MG63 (cell line): ENCODE measurements around the gene CACNA1C. TPM values are rescaled to one million over a fixed set of nuclear protein-coding genes. Genes with fewer than 3 reads are reported as not detected.

Experiments used
- DNase-seq: peaks from one replicate; pipeline ENCODE4 v3.0.0-alpha.2; 2020
- H3K27me3 ChIP-seq: fragments of 250-450 bp; sonication (Bioruptor Pico); 2 replicates; pipeline ENCODE4 v1.5.1; 2020; ENCODE audit warnings: mild to moderate bottlenecking, moderate library complexity
- H3K36me3 ChIP-seq: fragments of 250-450 bp; sonication (Bioruptor Pico); 2 replicates; pipeline ENCODE4 v1.5.1; 2020; ENCODE audit warnings: mild to moderate bottlenecking, moderate library complexity
- H3K4me3 ChIP-seq: fragments of 250-450 bp; sonication (Bioruptor Pico); 2 replicates; pipeline ENCODE4 v1.5.1; 2020; ENCODE audit warnings: mild to moderate bottlenecking, moderate library complexity
- H3K9me3 ChIP-seq: fragments of 250-450 bp; sonication (Bioruptor Pico); 2 replicates; pipeline ENCODE4 v1.5.1; 2020; ENCODE audit warnings: mild to moderate bottlenecking, moderate library complexity
- total RNA-seq: library from RNA; depleted of rRNA; stranded (reverse); fragments of >200 nt; shearing (Covaris generic); gene quantifications from 2 replicates; pipeline ENCODE4 v1.2.3, GENCODE V29; 2014; ENCODE audit warnings: low replicate concordance

Gene CACNA1C
- total RNA-seq, 1 experiment from 2014 or later: 1.4 TPM

DNA sequence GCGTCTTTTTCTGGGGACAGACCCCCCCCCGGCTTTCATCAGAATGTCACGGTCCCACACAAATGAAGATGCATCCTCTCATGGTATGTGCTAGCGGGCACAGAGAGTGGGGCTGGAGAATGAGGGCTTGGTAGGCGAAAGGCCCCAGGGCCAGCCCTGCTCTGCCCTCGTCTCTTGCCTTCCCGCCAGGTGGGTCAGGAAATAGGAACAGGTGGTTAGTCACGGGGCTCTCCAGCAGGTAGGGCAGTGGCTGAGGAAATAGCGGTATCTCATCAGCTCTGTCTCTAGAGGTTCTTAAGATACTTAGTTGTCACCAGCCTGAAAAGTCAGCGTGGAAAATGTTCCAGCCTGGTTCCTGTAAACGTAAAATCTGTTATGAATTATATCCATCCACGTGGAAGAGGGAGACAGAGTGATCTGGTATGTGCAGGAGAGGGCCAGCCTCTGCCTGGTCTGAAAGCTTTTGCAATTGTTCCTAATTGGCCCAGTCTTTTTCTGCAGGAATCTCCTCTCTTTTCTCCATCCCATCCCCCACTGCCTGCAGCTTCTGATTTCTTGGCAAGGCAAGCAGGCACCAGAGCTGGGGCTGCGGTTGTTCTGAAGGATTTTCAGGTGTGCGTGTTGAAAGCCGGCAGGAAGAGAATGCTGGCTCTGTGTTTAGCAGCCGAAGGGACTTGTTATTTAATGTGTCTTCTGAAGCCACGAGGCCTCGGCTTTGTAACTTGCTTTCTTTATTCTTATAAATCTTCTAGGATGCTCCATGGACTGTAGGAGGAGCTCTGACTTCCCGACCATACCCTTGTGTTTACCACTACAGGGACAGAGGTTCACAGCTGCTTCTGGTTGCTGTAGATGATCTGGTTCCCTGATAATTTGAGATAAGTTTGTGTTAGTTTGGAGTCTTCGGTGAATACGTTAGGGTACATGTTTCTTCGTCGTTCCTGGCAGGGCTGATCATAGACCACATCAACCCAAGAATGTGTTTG, 131.1 kb downstream of the CACNA1C start:
- no peak overlapping the region for H3K4me3 ChIP-seq
- no peak for DNase-seq
- no peaks in the 10 kb centered on the region; the same call in 1 of the 2 replicates for H3K9me3 ChIP-seq
- no peaks in the 10 kb centered on the region for H3K27me3 ChIP-seq
- no peaks in the 10 kb centered on the region for H3K36me3 ChIP-seq

DNA sequence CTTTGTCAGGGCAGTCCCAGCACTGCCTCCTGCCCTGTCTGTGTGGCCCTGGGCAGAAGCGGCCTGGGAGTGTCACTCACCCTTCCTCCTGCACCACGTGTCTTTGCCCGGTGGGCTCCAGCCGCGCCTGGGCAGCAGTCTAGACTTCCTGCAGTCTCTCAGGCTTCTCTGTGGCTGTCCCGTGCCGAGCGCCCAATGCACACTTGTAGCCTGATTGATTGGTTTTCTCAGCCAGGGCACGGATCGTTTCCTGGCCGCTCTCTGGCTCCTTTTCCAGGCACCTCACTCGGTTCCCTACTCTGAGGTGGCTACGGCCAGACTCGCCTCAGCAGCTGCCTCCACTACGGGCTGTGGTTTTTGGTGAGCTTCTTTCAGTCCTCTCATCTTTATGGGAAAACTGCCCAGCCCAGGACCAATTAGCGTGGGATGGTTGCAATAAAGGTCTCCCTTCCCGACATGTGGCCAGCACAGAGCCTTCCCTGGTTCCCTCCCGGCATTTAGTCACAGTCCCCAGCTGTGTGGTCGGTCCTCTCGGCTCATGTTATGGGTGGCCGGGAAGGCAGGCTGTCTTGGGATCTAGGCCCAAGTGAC, 133.1 kb downstream of the CACNA1C start:
- Histone ChIP-seq H3K4me3 (no peak overlapping the region), H3K9me3 (no peaks in the 10 kb centered on the region; the same call in 1 of the 2 replicates), H3K27me3 (no peaks in the 10 kb centered on the region), H3K36me3 (no peaks in the 10 kb centered on the region)
- DNase-seq: no peak

DNA sequence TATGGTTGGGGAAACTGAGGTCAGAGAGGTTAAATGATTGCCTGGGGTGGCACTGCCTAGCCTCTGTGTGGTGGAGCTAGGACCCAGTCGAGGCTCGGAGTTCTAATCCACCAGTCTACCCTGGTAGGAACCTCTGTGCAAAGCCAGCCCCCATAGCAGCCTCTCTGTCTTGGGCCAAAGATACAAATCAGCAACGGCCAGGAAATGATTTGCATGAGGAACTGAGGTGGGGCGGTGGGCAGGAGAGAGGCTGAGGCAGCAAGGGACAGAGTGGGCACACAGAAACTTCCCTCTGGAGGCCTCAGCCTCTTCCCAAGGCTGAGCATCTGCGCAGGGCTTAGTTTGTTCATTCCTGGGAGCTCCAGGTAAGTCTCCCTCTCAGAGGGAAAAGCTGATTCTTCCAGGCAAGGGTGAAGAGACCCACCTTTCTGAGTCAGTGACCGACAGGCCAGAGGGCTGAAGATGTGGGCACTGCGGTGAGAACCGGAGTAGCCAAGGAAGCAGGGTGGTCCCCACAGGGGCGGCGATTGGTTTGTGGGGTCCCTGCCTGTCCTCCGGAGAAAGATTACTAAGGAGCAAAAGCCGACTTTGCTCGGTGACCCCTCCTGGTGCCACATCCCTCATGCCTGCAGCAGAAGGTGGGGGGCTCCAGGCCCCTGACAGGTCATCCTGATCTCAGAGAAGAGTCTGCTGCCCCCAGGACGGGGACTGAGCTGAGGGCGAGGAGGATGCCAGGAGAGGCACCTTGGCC, 134.6 kb downstream of the CACNA1C start:
- no peak overlapping the region for H3K4me3 ChIP-seq
- no peaks in the 10 kb centered on the region for H3K36me3 ChIP-seq

DNA sequence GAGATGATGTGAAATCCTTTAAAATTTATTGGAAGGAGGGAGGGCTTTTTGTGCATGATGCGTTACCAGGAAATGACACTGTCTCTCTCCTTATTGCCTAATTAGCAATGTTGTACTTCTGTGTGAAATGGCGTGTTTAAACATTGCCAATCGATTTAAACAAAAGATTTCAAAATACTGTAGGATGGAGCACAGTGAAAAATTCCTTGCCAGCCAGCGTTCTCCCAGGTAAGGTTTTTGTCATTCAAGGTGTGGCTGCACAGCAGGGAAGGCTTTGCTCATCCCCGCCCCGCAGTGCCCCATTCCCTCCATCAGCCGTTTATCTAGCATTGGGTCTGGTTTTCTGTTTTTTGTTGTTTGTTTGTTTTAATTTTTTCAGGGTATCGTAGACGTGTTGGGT, 137.3 kb downstream of the CACNA1C start:
- Histone ChIP-seq H3K27me3 (no peaks in the 10 kb centered on the region), H3K4me3 (no peak overlapping the region), H3K36me3 (no peaks in the 10 kb centered on the region), H3K9me3 (no peaks in the 10 kb centered on the region; the same call in 1 of the 2 replicates)
- DNase-seq: no peak

More for the DNA sequence above, 134.6 kb downstream of the CACNA1C start:
- DNase-seq: no peak
- no peaks in the 10 kb centered on the region; the same call in 1 of the 2 replicates for H3K9me3 ChIP-seq
- H3K27me3 ChIP-seq: no peaks in the 10 kb centered on the region

DNA sequence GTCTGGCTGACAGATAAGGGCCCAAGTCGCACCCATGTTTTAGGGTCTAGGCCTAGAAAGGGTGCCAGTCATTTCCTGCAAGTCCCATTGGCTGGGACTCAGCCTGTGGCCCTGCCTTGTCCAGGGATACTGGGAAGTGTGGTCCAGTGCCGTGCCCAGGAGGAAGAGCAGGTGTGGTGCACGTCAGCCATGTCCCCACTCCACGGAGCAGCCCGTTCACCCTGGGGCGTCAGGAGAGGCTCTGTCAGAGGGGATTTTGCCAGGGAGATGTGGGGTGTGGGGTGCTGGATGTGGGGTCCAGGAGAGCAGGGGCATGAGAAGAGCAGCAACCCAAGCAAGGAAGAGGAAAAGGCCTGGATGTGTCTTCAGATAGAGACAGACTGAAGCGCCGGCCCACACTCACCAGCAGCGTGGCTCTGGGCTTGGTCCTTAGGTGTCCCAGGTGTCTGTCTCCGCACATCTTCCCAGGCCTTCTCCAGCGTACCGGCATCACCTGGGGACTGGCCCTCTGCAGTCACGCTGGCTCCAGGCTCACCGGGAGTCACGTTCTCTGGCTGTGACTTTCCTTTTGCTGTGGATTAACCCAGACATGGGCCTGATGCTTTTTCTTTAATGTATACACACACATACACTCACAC, 138.2 kb downstream of the CACNA1C start:
- no peak for DNase-seq
- Histone ChIP-seq H3K27me3 (no peaks in the 10 kb centered on the region), H3K4me3 (no peak overlapping the region), H3K36me3 (no peaks in the 10 kb centered on the region), H3K9me3 (no peaks in the 10 kb centered on the region)

DNA sequence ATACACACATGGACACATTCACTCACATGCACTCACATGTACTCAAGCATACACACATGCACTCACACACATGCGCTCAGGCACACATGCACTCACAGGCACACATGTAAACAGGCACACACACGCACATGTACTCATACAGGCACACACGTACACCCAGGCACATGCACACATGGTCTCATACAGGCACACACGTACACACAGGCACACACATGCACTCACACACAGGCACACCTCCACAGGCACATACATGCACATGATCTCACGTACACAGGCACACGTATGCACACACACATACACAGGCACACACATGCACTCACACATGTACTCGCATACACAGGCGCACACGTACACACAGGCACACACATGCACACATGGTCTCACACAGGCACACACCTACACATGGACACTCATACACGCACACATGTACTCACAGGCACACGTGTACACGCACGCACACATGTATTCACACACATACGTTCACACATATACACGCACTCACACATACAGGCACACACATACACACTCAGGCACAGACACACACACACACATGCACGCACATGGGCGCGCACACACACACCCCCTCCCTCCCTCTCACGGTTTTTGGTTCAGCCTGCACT, 138.9 kb downstream of the CACNA1C start:
- H3K9me3 ChIP-seq: no peaks in the 10 kb centered on the region
- H3K27me3 ChIP-seq: no peaks in the 10 kb centered on the region
- H3K4me3 ChIP-seq: no peak overlapping the region
- no peak for DNase-seq
- H3K36me3 ChIP-seq: no peaks in the 10 kb centered on the region

DNA sequence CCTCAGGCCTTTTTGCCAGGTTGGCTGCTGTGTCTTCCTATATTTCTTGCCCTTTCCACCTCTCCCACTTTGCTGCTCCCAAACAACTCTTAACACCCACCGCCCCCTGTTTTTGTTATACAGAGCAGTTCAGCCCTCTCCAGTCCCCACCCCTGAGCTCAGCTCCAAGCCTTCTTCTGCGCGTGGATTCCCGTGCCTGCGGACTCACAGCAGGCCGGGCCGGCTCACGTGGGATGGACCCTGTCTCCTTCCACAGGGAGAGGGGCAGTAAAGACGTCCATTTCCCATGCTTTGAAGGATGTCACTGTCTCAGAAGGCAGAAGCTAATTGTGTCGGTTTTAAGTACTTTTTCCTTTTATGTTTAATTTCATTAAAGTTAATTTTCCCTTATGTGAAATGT, 139.4 kb downstream of the CACNA1C start:
- Histone ChIP-seq H3K4me3 (no peak overlapping the region), H3K27me3 (no peaks in the 10 kb centered on the region), H3K36me3 (no peaks in the 10 kb centered on the region), H3K9me3 (no peaks in the 10 kb centered on the region)
- DNase-seq: no peak

DNA sequence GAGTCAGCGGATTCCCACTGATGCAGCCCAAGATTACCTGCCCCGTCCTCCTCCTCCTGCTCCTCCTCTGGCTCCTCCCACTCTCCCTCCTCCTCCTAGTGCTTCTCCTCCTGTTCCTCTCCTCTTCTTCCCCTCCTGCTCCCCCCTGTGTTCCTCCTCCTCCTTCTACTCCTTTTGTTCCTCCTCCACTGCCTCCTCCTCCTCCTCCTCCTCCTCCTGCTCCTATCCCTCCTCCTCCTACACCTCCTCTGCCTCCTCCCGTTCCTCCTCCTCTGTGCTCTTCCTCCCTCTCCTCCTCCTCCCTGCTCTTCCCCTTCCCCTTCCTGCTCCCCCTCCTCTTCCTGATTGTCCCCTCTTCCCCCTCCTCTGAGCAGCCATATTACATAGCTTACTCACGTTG, 141.3 kb downstream of the CACNA1C start:
- H3K27me3 ChIP-seq: no peaks in the 10 kb centered on the region

DNA sequence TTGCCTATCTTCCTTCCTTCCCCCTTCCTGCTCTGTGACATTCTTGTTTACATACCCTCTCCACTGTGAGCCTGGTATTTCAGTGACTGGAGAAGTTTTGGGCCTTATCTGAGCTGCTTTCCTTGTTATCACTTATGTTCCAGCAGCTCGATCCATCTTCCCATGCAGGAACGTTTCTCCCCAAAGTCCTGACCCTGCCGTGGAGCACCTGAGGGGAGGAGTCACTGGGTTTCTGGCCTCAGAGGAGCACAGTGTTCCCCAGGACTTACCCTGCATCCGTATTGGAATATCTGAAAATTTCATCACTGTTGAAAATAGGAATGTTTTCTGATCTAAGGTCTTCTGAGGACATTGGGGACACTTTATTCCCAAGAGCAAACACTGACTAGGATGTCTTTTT, 141.8 kb downstream of the CACNA1C start:
- Histone ChIP-seq H3K4me3 (no peak overlapping the region), H3K9me3 (no peaks in the 10 kb centered on the region), H3K36me3 (no peaks in the 10 kb centered on the region), H3K27me3 (no peaks in the 10 kb centered on the region)
- no peak for DNase-seq

More for the DNA sequence above, 141.3 kb downstream of the CACNA1C start:
- H3K9me3 ChIP-seq: no peaks in the 10 kb centered on the region
- no peaks in the 10 kb centered on the region for H3K36me3 ChIP-seq
- DNase-seq: no peak
- no peak overlapping the region for H3K4me3 ChIP-seq

DNA sequence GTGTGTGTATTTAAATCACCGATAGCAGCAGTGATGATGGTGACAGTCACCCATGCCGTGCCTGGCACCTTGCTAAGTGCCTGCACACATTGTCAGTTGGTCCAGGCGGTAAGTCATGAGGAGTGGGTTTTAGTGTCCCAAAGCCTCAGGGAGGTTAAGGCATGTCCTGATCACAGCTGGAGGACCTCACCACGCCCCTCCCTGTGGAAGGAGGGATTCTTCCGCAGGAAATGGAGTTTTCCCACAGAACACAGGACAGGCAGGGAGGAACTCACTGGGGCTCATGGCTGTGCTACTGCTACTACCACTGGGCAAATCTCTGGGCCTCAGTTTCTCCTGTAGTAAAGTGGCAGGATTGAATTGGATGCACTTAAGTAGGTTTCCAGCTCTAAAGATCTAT, 142.3 kb downstream of the CACNA1C start:
- Histone ChIP-seq H3K4me3 (no peak overlapping the region), H3K27me3 (no peaks in the 10 kb centered on the region), H3K36me3 (no peaks in the 10 kb centered on the region), H3K9me3 (no peaks in the 10 kb centered on the region)
- DNase-seq: no peak

DNA sequence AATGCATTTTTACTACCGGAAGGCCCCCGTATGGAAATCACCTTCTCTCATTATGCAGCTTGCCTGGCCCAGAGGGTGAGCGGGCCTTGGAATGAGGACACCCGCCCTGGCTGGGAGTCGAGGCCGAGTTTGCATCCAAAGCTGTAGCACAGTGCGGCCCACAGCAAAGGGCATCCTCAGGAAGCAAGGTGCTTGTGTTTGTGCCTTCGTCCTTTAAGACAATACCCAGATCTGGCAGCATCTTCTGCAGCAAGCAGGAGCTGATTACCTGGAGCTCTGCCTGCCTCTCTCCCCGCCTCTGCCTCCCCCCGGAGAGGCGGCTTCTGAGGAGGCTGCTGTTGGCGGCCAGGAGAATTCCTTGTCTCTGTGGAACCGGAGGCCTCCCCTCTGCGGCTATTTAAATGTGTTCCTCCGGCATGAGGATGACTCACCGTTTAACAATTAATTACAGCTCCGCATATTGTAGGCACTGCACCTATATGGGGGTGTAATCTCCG, 145.3 kb downstream of the CACNA1C start:
- H3K4me3 ChIP-seq: no peak overlapping the region
- no peaks in the 10 kb centered on the region for H3K36me3 ChIP-seq
- peak; percentile 40 for DNase-seq
- H3K9me3 ChIP-seq: no peaks in the 10 kb centered on the region
- H3K27me3 ChIP-seq: no peaks in the 10 kb centered on the region

DNA sequence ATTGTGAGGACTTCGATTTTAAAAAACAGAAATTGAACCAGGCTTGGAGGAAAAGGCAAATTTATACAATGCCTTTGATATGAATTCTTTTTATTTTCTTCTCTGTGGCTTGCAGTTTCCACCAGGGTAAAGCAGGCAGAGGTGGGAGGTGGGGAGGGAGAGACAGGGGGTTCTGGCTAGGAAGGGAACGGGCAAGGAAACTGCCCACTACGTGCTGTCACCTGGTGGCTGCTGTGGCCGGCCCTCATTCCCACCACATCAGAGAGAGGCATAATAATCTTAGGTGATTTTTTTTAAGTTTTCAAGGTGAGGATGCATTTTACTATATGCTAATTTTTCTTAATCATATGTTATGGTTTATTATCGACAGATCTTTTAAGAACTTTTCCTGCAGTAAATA, 145.8 kb downstream of the CACNA1C start:
- H3K27me3 ChIP-seq: no peaks in the 10 kb centered on the region

DNA sequence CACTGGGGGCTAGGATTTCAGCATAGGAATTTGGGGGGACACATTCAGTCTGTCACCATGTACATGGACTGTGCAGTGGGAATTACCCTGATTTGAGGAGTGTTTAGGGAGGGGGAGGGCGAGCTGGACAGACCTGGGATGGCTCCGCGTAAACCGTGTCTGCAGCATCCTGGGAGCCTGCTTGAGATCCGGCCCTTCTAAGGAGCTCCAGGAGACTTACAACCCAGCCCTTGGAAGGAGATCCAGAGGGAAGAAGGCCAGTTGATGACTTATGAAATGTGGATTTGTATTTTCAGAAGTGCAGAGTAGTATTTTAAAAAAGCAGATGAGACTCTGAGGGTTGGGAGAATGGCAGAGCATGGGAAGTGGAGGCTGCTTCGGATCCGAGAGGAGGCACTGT, 153.2 kb downstream of the CACNA1C start:
- H3K4me3 ChIP-seq: no peak overlapping the region
- no peak for DNase-seq
- H3K9me3 ChIP-seq: no peaks in the 10 kb centered on the region
- no peaks in the 10 kb centered on the region for H3K36me3 ChIP-seq
- H3K27me3 ChIP-seq: no peaks in the 10 kb centered on the region

More for the DNA sequence above, 145.8 kb downstream of the CACNA1C start:
- Histone ChIP-seq H3K9me3 (no peaks in the 10 kb centered on the region), H3K36me3 (no peaks in the 10 kb centered on the region), H3K4me3 (no peak overlapping the region)
- DNase-seq: no peak

DNA sequence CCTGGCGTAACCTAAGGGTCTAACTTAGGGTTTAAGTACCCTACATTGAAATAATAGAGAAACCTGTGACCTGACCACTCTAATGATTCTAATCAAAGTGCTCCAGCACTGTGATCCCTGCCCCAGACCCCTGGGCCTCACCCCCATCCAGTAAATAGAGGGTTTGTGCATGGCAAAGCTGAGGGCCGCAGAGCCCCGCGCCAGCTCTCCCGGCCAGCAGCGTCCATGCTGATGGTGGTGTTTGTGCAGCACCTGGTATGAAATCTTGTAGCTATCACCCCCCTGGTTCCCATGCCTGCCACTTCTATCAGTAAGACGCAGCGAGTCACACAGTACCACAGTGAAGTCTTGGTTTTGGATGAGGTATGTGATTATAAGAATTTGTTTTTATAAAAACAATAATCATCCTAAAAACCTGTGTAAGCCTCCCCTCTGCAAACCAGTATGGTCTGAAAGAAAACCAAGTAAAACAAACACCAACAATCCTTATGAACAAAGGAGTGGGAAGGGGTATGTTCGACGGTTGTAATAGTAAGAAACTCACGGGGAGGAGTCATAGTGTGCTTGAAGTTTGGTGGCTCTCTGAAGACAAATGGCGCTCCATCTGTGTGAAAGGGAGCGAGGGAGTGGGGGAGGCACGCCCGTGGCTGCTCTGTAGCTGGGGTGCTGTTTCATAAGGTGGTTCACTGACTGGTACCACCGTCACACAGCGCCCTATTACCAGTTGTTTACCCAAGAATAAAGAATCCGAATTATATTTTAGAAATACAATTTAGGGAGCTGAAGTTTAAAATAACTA, 156.2 kb downstream of the CACNA1C start:
- no peak overlapping the region for H3K4me3 ChIP-seq
- DNase-seq: no peak
- H3K9me3 ChIP-seq: no peaks in the 10 kb centered on the region

DNA sequence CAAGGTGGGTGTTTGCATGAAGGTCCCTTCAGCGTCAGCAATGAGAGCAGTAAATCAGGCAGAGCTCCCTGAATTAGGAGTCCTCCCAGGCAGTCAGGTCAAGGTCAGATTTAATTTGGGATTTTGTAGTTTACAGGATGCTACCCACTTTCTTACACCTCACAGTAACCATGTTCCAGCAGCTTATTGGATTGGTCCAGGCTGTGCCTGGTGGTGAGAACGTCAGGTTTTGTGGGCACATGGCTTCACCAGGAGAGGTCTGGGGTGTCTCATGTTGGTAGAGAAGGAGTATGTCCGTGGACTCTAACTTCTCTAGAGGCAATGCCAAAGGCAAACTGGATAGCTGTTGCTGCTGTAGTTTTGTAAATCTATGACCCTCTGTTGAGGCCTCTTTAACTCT, 158.3 kb downstream of the CACNA1C start:
- H3K4me3 ChIP-seq: no peak overlapping the region
- no peaks in the 10 kb centered on the region for H3K36me3 ChIP-seq
- DNase-seq: no peak
- H3K9me3 ChIP-seq: no peaks in the 10 kb centered on the region
- H3K27me3 ChIP-seq: no peaks in the 10 kb centered on the region

More for the DNA sequence above, 156.2 kb downstream of the CACNA1C start:
- Histone ChIP-seq H3K27me3 (no peaks in the 10 kb centered on the region), H3K36me3 (no peaks in the 10 kb centered on the region)
